HG03045 (cell line): ENCODE results near the gene SGF29.
"Not testable (repeated sequence)": the region's sequence is repeated elsewhere in the genome, so short reads cannot be mapped to it uniquely, and the experiment has no call there.

Experiments
- ATAC-seq: cut with Tn5 transposase; IDR thresholded peaks from one replicate; pipeline ENCODE4 v1.9.1; 2021; ENCODE audit warnings: mild to moderate bottlenecking, moderate library complexity; ENCODE audit not compliant: unreplicated experiment

SGF29 gene

GRCh38 chr16:28592979-28593553 is 39.3 kb downstream of the SGF29 start:
- ATAC-seq: no peak

GRCh38 chr16:28595451-28595850 is 41.7 kb downstream of the SGF29 start:
- ATAC-seq: not testable (repeated sequence)

- no peak for ATAC-seq
Observed at GRCh38 chr16:28596115-28596630, 42.5 kb downstream of the SGF29 start.

GRCh38 chr16:28596840-28597691 is 43.3 kb downstream of the SGF29 start, which contains the start of gene SULT1A2:
TSS of gene SULT1A2 (minus strand) at chr16:28597050. CDS start at chr16:28595930, 1,120 bp downstream.
- no peak for ATAC-seq

- ATAC-seq: no peak
Observed at GRCh38 chr16:28597692-28598261, 44.1 kb downstream of the SGF29 start.

- not testable (repeated sequence) for ATAC-seq
Observed at GRCh38 chr16:28599377-28600285, 45.9 kb downstream of the SGF29 start.

- not testable (repeated sequence) for ATAC-seq
Observed at GRCh38 chr16:28600965-28601364, 47.2 kb downstream of the SGF29 start.

- not testable (repeated sequence) for ATAC-seq
Observed at GRCh38 chr16:28601589-28601988, 47.9 kb downstream of the SGF29 start.

GRCh38 chr16:28602062-28602461 is 48.3 kb downstream of the SGF29 start:
- ATAC-seq: not testable (repeated sequence)

GRCh38 chr16:28602529-28602928 is 48.8 kb downstream of the SGF29 start:
- no peak for ATAC-seq

- ATAC-seq: no peak
Observed at GRCh38 chr16:28603381-28604185, 49.9 kb downstream of the SGF29 start.

GRCh38 chr16:28604186-28604565 is 50.5 kb downstream of the SGF29 start:
- ATAC-seq: no peak

- no peak for ATAC-seq
Observed at GRCh38 chr16:28606291-28607115, 52.8 kb downstream of the SGF29 start.

- ATAC-seq: no peak
Observed at GRCh38 chr16:28607116-28607623, 53.5 kb downstream of the SGF29 start.

GRCh38 chr16:28607681-28608495 is 54.2 kb downstream of the SGF29 start:
- ATAC-seq: not testable (repeated sequence)

- not testable (repeated sequence) for ATAC-seq
Observed at GRCh38 chr16:28608496-28608808, 54.7 kb downstream of the SGF29 start.

- not testable (repeated sequence) for ATAC-seq
Observed at GRCh38 chr16:28608867-28609596, 55.3 kb downstream of the SGF29 start.
